Effector CD8-positive, alpha-beta T cell (primary cell): ENCODE data around the gene SSTR5.

Source experiments
- DNase-seq: peaks from one replicate; lab custom pipeline; 2025; lab: John Stamatoyannopoulos, UW

The SSTR5 gene

DNA sequence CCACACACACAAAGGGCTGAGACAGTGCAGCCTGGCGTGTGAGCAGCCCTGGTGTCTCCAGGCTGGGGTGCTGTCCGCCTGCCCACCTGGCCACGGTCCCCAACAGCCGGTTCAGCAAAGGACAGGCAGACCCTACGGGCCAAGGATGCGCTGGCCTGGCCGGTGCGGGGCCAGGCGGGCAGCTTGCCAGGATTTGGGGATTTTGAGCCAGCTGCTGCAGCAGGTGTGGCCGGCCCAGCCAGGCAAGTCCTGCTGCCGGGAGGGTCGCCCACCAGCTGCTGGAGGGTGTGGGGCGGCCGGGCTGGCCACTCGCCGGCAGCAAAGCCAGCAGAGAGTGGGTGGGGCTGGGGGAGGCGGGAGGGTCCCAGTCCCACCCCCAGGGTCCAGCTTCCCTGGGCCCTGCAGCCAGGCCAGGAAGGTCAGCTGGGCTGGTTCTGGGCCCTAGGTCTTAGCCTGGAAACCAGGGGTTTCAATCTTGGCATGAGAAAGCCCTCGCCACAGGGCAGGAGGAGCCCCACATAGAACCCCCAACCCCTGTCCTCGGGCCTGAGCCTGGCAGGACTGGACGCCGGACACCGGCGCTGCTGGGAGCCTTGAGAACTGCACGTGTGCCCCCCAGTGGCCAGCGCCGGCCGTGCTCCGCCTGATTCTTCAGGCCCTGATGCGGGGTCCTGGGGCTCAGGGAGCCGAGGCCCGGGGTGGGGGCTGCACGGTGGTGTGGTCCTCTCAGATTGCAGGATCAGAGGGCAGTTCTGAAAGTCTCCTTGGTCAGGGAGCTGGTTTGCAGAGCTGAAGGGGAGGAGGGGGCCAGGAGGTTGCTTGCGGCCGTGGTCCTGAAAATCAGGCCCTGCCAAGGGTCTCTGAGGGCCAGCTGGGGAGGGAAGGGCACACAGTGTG is 17.6 kb upstream of the SSTR5 start:
- DNase-seq: no peak

DNA sequence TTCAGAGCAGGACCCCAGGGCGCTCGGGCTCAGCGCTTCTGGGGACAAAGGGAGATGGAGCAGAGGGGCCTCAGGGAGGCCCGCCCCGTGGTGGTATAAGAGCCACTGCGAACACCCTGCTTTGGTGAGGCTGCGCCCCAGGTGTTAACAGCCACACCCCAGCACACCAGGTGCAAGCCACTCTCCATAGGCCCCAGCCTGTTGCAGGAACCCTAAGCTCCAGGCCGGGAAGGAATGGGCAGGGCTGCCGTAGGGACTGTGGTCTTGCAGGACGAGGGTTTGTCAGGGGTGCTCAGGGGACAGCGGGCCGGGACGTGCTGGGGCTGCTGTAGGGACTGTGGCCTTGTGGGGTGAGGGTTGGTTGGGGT is 17.0 kb upstream of the SSTR5 start:
- DNase-seq: no peak

DNA sequence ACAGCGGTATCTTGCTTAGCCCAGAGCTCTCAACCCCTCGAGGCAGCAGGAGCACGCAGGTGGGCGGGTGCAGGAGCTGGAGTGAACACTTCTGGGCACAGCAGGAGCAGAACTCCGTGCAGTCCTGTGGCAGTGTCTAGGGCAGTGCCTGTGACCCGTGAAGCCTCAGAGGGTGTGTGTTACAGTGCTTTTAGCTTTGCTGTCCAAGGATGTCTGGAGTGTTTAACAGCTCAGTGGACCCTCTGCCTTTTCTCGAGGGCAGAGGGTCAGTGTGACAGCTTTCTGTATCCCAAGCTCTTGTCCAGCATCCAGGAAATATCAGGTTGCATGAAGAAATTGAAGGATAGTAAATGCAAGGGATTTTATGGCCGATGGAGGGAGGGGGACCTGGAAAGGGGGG is 16.4 kb upstream of the SSTR5 start:
- DNase-seq: no peak

DNA sequence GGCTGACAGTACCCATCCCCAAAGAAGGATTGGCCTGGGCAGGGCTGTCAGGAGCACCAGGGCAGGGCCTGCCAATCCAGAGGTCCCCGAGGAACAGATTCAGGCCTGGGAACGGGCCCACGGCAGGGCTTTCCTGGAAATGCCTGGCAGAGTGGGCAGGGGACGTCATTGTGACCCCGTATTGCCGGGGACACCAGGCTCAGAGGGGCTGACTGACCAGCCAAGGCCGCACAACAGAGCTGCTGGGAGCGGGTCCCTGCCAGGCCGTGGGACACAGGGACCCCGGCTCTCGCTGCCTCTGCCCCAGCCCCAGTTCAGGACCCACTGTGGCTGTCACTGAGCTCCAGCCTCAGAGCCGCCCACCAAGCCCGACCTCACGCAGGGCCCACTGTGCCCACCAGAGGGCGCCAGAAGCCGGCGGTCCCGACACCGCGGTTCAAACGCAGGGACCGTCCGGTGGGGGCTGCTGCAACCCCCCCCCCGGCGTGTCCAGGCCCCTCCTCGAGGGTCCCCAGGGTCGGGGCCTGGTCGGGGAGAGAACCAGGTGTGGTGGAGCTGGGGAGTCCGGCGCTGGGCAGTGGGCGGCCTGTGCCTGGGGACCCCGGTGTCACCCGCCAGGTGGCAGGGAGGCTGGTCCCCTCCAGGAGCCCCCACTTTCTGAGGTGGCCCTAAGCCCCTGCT is 15.2 kb upstream of the SSTR5 start:
- DNase-seq: peak; percentile 53

DNA sequence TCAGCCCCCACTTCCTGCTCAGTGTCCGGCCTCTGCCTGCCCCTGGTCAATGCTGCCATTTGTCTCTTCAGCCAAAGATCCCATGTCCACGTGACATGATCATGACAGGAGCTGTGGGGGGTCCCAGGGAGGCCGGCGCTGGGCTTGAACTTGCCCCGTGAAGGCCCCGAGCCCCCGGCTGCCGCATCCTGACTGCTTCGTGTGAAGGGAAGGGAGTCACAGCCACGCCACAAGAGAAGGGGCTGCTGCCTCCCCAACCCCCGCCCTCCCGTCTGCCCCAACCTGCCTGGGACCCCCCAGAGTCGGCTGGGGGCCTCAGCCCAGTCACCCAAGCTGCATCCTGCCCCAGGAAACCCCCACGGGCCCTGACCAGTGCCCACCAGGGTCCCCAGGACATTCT is 14.3 kb upstream of the SSTR5 start:
- DNase-seq: no peak

DNA sequence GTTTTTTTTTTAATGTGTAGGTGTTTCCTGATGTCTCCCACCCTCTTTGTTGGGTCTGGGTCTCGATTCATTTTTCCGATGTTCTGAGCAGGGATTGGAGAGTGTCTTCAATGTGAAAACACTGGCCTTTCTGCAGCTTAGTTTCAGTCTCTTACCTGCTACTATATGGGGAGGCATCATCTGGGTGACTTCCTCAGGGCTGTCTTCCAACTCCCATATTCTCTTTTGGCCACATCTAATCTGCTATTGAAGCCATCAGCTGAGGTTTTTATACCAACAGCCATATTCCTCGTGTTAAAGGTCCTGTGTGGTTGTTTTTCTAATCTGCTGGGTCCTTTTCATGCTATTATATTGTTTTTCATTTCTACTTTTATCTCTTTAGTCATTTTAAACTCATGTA is 13.2 kb upstream of the SSTR5 start:
- no peak for DNase-seq

DNA sequence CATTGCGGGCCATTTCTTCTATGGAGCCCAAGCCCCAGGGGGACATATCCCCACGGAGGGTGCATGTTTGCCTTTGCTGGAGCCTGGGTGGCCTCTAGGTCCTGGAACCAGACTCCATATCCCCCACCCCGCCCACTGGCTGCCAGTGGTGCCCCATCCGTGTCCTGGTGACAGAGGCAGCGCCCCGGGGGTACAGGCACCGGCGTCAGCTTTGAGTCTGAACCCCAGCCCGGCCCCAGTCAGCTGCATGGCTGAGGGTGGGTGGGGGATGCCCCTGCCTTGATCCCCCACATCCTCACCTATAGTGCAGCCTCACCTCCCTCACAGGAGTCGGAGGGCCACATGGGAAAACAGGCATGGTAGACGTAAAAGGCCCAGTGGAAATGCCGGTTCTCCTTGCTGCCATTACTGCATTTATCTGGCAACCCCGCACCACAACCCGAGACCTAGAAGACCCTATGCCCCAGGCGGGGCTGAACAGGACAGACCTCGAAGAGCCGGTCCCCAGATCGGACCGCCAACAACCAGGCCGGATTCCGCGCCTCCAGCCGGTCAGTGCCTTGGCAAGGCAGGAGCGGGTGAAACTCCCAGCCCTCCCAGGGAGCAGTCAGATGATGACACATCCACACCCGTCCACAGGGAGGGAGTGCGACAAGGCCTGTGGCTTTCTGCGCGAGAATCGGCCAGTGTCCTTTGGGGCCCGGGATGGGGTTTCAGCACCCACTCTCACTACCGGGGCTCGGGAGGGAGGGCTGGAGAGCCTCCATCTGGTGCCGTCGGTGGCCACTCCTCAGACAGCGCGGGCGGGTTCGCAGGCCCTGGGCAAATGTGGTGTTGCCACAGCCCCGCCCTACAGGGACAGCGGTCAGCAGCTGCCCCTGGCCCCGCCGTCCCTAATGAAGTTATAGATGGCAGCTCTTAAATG is 11.9 kb upstream of the SSTR5 start:
- no peak for DNase-seq

DNA sequence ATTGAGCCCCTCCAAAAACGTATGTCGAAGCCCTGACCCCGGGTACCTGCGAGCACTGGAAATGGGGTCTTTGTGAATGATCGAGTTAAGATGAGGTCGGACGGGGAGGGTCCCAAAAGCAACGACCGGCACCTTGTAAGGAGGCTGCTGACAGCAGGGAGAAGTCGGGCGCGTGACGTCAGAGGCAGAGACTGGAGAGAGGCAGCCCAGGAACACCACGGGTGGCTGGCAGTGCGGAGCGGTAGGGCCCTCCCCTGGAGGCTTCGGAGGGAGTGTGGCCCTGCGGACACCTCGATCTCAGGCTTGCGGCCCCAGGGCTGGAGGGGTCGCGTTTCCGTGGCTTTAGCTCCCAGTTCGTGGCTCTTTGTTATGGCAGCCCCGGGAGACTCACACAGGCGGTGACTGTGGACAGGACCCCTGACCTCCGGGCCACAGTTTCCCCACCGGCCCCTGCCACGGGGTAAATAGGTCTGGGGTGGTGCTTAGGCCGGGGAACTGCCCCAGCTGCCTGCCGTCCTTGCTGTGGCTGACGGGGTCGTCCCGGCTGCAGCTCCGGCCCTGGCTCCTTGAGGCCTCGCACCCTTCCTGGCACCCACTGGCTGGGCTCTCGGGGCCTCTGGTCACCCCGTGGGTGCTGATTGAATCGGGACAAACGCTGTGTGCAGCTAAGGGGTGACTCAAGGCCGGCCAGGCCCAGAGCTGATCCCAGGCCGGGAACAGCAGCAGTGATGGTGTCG is 10.6 kb upstream of the SSTR5 start:
- no peak for DNase-seq

DNA sequence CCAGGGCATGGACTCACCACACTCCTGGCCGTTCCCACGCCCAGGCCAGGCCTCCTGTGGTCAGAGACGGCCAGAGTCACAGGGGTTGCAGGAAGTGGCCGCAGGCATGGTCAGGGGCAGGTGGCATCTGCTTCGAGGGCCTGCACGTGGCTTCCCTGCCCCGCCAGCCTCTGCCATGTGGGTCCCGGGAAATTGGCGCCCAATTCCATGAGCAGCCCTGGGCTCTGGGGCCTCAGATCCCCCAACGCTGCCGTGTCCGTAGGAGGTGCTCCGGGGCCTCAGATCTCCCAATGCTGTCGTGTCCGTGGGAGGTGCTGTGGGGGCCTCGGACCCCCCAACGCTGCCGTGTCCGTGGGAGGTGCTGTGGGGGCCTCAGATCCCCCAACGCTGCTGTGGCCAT is 9.7 kb upstream of the SSTR5 start:
- DNase-seq: no peak

DNA sequence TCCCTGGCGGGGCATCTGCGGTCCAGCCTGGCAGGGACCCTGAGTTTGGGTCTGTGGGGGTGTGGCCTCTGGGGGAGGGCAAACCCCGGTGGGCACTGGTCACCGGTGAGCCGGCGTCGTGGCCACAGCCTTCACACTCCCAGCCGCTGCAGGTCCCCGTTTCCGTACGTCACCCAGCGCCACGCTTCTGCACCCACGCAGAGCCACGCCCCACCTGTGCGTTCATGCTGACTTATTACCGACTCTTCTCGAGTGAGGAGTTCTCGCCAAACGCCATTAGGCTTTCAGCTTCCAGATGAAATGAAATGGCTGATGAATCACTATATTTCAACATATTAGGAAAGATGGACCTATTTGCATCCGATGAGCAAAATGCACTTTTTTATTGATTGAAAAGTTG is 8.8 kb upstream of the SSTR5 start:
- no peak for DNase-seq

DNA sequence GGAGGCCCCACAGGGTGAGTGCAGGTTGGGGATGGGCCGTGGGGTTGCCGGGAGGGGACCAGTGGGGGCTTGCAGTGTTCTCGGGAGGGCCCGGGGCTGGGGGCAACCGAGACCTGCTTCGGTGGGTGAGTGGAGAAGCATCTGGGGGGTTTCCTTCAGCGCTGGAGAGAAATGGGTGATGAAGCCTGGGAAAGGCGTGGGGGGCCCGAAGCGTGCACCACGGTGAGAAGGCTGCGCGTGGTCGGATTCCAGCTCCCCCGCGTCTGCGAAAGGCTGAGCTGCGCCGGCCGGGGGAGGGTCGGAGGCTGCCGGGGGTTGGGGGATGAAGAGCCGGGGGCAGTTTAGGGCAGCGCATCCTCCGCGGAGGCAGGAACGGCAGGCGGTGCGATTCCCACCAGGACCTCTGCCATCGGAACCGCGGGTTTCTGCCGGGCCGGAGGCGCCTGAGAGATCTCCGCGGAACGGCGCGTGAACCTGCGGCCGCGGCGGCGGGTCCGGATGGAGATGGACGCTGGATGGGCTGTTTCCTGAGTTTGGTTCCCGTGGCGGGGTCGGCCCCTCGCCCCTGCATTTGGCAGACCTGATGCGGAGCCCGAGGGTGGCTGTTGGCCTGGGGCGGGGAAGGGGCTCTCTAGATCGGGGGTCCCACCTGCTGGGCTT is 6.9 kb upstream of the SSTR5 start:
- DNase-seq: no peak

DNA sequence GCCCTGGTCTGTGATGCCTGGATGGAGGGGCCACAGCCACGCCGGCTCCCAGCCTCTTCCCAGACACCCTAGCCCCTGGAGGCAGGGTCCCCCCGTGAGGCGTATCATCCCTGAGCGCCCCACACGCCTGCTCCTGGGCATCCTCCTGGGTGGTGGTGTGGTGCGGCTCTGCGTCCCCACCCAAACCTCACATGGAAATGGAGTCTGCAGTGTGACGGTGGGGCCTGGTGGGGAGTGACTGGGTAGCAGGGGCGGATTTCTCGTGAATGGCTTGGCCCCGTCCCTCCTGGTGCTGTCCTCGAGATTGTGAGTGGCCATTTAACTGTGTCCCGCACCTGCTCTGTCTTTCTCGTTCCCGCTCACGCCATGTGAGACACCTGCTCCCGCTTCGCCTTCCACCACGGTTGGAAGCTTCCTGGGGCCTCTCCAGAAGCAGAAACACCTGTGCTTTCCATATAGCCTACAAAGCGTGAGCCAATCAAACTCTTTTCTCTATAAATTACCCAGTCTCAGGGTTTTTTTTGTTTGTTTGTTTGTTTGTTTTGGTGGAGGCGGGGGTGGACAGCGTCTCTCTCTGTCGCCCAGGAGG is 5.9 kb upstream of the SSTR5 start:
- DNase-seq: no peak

DNA sequence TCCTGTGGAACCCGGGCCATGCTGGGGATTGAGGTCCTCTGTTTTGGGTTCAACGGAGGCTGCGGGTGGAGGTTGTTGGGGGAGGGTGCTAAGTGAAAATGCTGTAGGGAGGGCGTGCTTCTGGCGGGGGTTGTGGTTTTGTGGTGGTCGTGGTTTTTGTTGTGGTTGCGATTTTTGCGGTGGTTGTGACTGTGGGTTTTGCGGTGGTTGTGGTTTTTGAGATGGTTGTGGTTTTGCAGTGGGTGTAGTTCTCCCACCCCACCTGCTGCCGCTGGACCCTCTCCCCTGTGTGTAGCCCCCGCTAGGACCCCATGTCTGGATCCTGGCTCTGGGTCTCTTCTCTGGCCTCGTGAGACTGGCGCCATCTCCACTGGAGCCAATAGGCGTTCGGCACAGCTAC is 4.9 kb upstream of the SSTR5 start:
- no peak for DNase-seq

DNA sequence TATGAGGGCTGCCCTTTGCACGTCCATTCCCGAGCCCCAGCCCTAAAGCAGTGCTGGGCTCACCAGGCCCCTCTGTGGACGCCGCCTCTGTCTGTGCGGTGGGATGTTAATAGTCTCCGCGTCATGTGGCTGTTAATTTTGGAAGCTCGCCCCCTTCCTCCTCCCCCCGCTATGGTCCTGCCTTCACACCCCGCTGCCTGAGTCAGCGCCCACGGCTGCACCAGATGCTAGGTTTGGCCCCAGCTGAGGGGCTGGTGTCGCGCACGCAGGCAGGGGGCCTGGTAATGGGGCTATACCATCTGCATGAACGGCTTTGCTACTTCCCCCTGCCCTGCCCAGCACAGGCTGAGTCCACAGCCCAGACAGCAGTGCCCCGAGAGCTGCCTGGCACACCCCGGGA is 4.1 kb upstream of the SSTR5 start:
- no peak for DNase-seq

DNA sequence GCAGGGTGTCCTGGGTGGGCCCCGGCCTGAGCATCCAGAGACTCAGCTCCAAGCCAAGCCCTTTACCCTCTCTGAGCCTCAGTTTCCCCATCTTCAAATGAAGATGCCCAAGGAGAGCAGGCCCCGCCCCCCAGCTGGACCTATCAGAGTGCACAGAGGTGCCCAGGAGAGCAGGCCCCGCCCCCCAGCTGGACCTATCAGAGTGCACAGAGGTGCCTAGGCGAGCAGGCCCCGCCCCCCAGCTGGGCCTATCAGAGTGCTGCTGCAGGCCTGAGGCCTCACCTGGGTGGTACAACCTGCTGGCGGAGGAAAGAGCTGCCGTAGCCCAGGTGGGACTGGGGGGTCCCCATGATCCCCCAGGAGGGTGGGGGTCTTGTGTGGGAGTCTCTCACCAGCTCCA is 3.4 kb upstream of the SSTR5 start:
- DNase-seq: no peak

DNA sequence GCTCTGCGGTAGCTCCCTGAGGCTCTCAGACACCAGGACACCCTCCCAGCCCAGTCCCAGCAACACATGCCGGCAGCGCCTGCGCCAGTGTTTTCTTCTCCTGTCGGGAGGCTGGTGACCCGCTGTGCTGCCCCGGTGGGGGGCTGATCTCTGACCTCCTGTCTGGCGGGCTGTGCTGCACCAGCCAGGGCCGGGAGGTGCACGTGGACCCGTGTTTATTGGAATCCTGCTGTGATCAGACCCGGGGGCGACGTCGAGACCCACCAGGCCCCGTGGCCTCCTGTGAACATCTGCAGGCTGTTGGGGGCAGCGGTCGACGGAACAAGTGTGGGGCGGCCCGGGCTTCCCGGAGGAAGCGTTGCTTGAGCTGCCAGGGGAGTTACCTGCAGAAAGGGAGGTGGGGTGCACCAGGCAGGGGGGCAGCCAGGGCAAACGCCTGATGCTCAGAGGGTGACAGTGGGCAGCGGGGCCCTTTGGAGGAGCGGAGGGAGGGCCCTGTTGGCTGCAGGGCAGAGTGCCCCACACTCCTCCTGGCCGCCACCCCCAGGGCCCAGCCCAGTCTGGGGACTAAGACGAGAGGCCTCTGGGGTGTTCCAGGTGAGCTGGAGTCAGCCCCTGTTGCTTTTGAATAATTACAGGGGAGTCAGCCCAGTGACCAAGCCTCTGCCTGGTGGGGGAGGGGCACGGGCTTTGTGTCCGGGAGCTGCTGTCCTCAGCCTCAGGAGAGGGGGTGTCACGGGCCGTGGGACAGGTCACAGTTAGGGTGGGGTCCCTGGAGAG is 2.3 kb upstream of the SSTR5 start:
- no peak for DNase-seq

DNA sequence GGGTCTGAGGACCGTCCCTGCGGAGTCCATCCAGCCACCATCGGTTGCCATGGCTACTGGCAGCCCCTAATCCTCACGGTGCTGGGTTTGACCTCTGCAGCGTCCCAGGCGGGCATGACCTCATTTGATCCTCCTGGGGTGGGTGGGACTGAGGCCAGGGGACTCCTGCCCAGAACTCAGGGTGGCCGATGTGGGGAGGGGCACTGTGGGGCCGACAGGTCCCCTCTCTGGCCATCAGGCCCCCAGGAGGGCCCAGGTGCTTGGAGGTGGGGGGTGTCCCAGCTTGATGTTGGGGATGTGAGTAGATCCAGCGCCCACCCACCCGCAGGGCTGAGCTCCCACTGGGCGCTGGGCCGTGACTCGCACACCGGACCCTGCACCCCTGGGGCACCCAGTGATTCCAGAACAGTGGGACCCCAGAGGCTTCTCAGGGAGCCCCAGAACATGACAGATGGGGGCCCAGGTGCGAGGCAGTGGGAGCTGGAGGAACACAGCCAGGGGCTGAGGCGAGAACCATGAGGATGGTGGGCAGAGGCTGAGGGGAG is 1.6 kb upstream of the SSTR5 start:
- DNase-seq: no peak

DNA sequence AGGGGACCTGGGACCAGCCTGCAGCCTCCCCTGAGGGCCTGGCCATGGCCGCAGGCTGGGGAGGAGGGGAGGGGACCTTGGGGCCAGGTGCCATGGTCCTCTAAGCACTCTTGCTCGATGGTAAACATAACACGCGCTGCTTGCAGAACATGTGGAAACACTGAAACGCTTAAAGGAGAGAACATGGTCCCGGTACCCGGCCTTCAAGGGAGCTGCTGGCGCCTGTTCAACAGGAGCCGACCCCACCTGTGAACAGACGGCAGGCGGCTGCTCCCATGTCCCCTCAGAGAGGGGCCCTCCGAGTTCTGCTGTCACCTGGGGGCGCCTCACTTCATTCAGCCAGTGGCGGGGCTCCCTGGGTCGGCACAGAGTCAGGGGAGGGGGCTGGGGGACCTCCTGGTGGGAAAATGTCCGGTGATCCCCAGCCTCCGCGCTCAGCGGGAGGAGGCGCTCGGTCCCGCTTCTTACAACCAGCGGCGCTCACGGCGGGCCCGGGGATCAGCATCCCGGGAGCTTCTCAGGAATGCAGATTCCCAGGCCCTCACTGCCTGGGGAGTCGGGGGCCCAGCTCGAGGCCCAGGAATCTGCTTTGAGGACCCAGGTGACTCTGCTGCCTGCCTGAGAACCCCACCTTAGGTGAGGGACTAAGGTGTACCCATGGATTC is 854 bp upstream of the SSTR5 start:
- no peak for DNase-seq

DNA sequence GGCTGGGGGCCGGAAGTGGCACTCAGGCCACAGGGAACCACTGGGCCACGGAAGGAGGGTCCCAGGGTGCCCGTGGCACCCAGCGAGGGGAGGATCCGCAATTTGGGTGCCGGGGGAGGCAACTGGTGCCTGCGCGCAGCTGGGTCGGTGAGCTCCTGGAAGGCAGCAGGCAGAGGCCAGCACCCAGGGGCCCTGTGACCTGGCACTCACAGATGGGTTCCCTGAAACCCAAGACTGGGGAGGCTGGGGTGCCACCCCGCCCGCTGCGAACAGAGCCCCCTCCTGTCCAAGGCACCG is 663 bp downstream of the SSTR5 start:
- DNase-seq: no peak
